Parathyroid adenoma (tissue), 2 donors: ENCODE measurements around the gene RDX.

ENCODE experiments used
- H2AFZ ChIP-seq: fragments of 300-600 bp; sonication (generic); one replicate; pipeline ENCODE4 v1.7.0; 2017; ENCODE audit warnings: antibody characterized with exemption, mild to moderate bottlenecking
- H3K27ac ChIP-seq: fragments of 300-600 bp; sonication (generic); one replicate; pipeline ENCODE4 v1.7.0; 2017
- H3K27me3 ChIP-seq: fragments of 300-600 bp; sonication (generic); one replicate; pipeline ENCODE4 v1.7.0; 2017; ENCODE audit warnings: low read length; ENCODE audit not compliant: control insufficient read depth, insufficient read depth
- H3K36me3 ChIP-seq: fragments of 300-600 bp; sonication (generic); one replicate; pipeline ENCODE4 v1.7.0; 2017; ENCODE audit warnings: low read length; ENCODE audit not compliant: control insufficient read depth, insufficient read depth
- H3K4me1 ChIP-seq: fragments of 300-600 bp; sonication (generic); one replicate; pipeline ENCODE4 v1.7.0; 2017; ENCODE audit warnings: control low read depth
- H3K4me2 ChIP-seq: fragments of 300-600 bp; sonication (generic); one replicate; pipeline ENCODE4 v1.7.0; 2017; ENCODE audit warnings: low read length
- H3K4me3 ChIP-seq: fragments of 300-600 bp; sonication (generic); one replicate; pipeline ENCODE4 v1.7.0; 2017; ENCODE audit warnings: low read depth, low read length
- H3K79me2 ChIP-seq: fragments of 300-600 bp; sonication (generic); one replicate; pipeline ENCODE4 v1.7.0; 2017; ENCODE audit warnings: control low read depth
- H3K9ac ChIP-seq: fragments of 300-600 bp; sonication (generic); one replicate; pipeline ENCODE4 v1.7.0; 2017; ENCODE audit warnings: mild to moderate bottlenecking
- H3K9me3 ChIP-seq: fragments of 300-600 bp; sonication (generic); one replicate; pipeline ENCODE4 v1.7.0; 2017; ENCODE audit warnings: low read length; ENCODE audit not compliant: control insufficient read depth
- CTCF ChIP-seq: fragments of 300-600 bp; sonication (generic); IDR thresholded peaks from one replicate; pipeline ENCODE4 v1.7.0; 2017; ENCODE audit warnings: antibody characterized with exemption, mild to moderate bottlenecking
- donor health status: primary hyperparathyroidism.

Gene RDX

GRCh38 chr11:110156503-110156902 is 139.9 kb downstream of the RDX start:
- no peaks in the 10 kb centered on the region for H3K79me2 ChIP-seq
- H2AFZ ChIP-seq: no peak overlapping the region
- no peaks in the 10 kb centered on the region for H3K27me3 ChIP-seq
- no peak for TF ChIP-seq CTCF
- no peaks in the 10 kb centered on the region for H3K9me3 ChIP-seq
- H3K27ac ChIP-seq: no peak overlapping the region
- H3K4me1 ChIP-seq: no peaks in the 10 kb centered on the region
- H3K36me3 ChIP-seq: no peaks in the 10 kb centered on the region
- H3K4me3 ChIP-seq: no peak overlapping the region
- no peak overlapping the region for H3K9ac ChIP-seq
- H3K4me2 ChIP-seq: no peak overlapping the region

GRCh38 chr11:110153474-110153873 is 142.9 kb downstream of the RDX start:
- H3K9ac ChIP-seq: no peak overlapping the region
- no peaks in the 10 kb centered on the region for H3K9me3 ChIP-seq
- no peak for TF ChIP-seq CTCF
- H3K27ac ChIP-seq: no peak overlapping the region
- H3K4me1 ChIP-seq: no peaks in the 10 kb centered on the region
- H3K36me3 ChIP-seq: no peaks in the 10 kb centered on the region
- no peak overlapping the region for H3K4me2 ChIP-seq
- H3K4me3 ChIP-seq: no peak overlapping the region
- no peaks in the 10 kb centered on the region for H3K79me2 ChIP-seq
- no peaks in the 10 kb centered on the region for H3K27me3 ChIP-seq
- no peak overlapping the region for H2AFZ ChIP-seq

- no peak overlapping the region for H3K27ac ChIP-seq
- no peaks in the 10 kb centered on the region for H3K36me3 ChIP-seq
- H3K27me3 ChIP-seq: no peaks in the 10 kb centered on the region
- H2AFZ ChIP-seq: no peak overlapping the region
- no peak for TF ChIP-seq CTCF
- no peaks in the 10 kb centered on the region for H3K4me1 ChIP-seq
- H3K9me3 ChIP-seq: no peaks in the 10 kb centered on the region
- no peaks in the 10 kb centered on the region for H3K79me2 ChIP-seq
- no peak overlapping the region for H3K9ac ChIP-seq
- no peak overlapping the region for H3K4me3 ChIP-seq
- no peak overlapping the region for H3K4me2 ChIP-seq
These were observed 144.2 kb downstream of the RDX start for GRCh38 chr11:110152199-110152598.

GRCh38 chr11:110148775-110149744 is 147.4 kb downstream of the RDX start:
- Histone ChIP-seq H3K4me2 (no peak overlapping the region), H3K4me1 (no peaks in the 10 kb centered on the region), H3K79me2 (peaks cover 2% of the 10 kb centered on the region), H3K9me3 (no peaks in the 10 kb centered on the region), H3K27me3 (no peaks in the 10 kb centered on the region), H3K9ac (no peak overlapping the region), H3K27ac (no peak overlapping the region), H2AFZ (no peak overlapping the region), H3K36me3 (no peaks in the 10 kb centered on the region), H3K4me3 (no peak overlapping the region)
- TF ChIP-seq CTCF: no peak
